OCI-LY7 (cell line): ENCODE results near the gene RIMBP3C. TPM values are rescaled to one million over a fixed set of nuclear protein-coding genes. Genes with fewer than 3 reads are reported as not detected.
"Not testable (repeated sequence)": the region's sequence is repeated elsewhere in the genome, so short reads cannot be mapped to it uniquely, and the experiment has no call there.

Experiments used
- Bru-seq: library from RNA; stranded (reverse); fragments of 400-500 nt; gene quantifications from one replicate; lab custom pipeline; 2021; lab: Mats Ljungman, UMichigan
- BruChase-seq, 2 experiments: library from RNA; stranded (reverse); fragments of 400-500 nt; gene quantifications; one replicate each; lab custom pipeline; 2021; lab: Mats Ljungman, UMichigan
- BruUV-seq: library from RNA; stranded (reverse); fragments of 400-500 nt; replicated peaks from 2 replicates; lab custom pipeline; 2021; lab: Mats Ljungman, UMichigan
- CTCF ChIA-PET: fragments of 300-600 bp; sonication (Branson Sonifier 250); formaldehyde crosslinking; loops from one replicate; lab custom pipeline; 2022; ENCODE audit warnings: antibody characterized with exemption; ENCODE audit not compliant: unreplicated experiment; lab: Charles Lee
- POLR2A ChIA-PET: fragments of 300-600 bp; sonication (Branson Sonifier 250); formaldehyde crosslinking; loops from one replicate; lab custom pipeline; 2022; ENCODE audit warnings: antibody characterized with exemption; lab: Charles Lee
- DNase-seq: peaks from one replicate; pipeline ENCODE4 v3.0.0-alpha.2; 2015; ENCODE audit warnings: low spot score
- H2AFZ ChIP-seq: fragments of 200-600 bp; sonication (generic), shearing (Covaris generic); 2 replicates; pipeline ENCODE4 v1.6.1; 2014; ENCODE audit warnings: mild to moderate bottlenecking, antibody characterized with exemption, low read length, moderate library complexity
- H3K27ac ChIP-seq: fragments of 200-600 bp; sonication (generic); 2 replicates; pipeline ENCODE4 v1.5.1; 2014; ENCODE audit warnings: mixed run types, low read depth, mild to moderate bottlenecking, moderate library complexity, low read length, inconsistent platforms; ENCODE audit not compliant: poor library complexity, severe bottlenecking
- H3K36me3 ChIP-seq: fragments of 200-600 bp; sonication (generic); 2 replicates; pipeline ENCODE4 v1.6.1; 2014; ENCODE audit warnings: mild to moderate bottlenecking, antibody characterized with exemption, low read length, moderate library complexity, mixed read lengths; ENCODE audit not compliant: insufficient read depth
- H3K4me1 ChIP-seq: fragments of 200-600 bp; sonication (generic); 2 replicates; pipeline ENCODE4 v1.5.1; 2014; ENCODE audit warnings: mild to moderate bottlenecking, low read length; ENCODE audit not compliant: insufficient read depth, poor library complexity, severe bottlenecking
- H3K4me2 ChIP-seq: fragments of 200-600 bp; sonication (generic); 2 replicates; pipeline ENCODE4 v1.6.1; 2014; ENCODE audit warnings: mild to moderate bottlenecking, low read length
- H3K4me3 ChIP-seq: fragments of 200-600 bp; sonication (generic); 2 replicates; pipeline ENCODE4 v1.5.1; 2014; ENCODE audit warnings: mild to moderate bottlenecking, low read depth, low read length; ENCODE audit not compliant: poor library complexity, severe bottlenecking
- H3K79me2 ChIP-seq: fragments of 200-600 bp; sonication (generic); 2 replicates; pipeline ENCODE4 v1.6.1; 2016; ENCODE audit warnings: low read depth, mild to moderate bottlenecking, low read length, moderate library complexity, mixed read lengths; ENCODE audit not compliant: insufficient read depth
- H3K9me2 ChIP-seq: fragments of 200-600 bp; sonication (generic); 2 replicates; pipeline ENCODE4 v1.6.1; 2016; ENCODE audit warnings: mild to moderate bottlenecking, low read length, mixed read lengths; ENCODE audit not compliant: insufficient read depth
- H3K9me3 ChIP-seq: fragments of 200-600 bp; sonication (generic); 2 replicates; pipeline ENCODE4 v1.6.1; 2014; ENCODE audit warnings: mild to moderate bottlenecking, mixed run types, low read length, mixed read lengths
- H4K20me1 ChIP-seq: fragments of 200-600 bp; sonication (generic); 2 replicates; pipeline ENCODE4 v1.6.1; 2014; ENCODE audit warnings: mild to moderate bottlenecking, antibody characterized with exemption, low read length, moderate library complexity, mixed read lengths; ENCODE audit not compliant: insufficient read depth
- CTCF ChIP-seq: fragments of 200-600 bp; sonication (generic); conservative IDR thresholded peaks from 2 replicates; pipeline ENCODE4 v1.5.1; 2014; ENCODE audit warnings: mild to moderate bottlenecking, antibody characterized with exemption, low read length, moderate library complexity, mixed read lengths
- EZH2phosphoT487 ChIP-seq: fragments of 200-600 bp; sonication (generic); IDR thresholded peaks from 2 replicates; pipeline ENCODE4 v1.6.1; 2018; ENCODE audit warnings: low read depth, borderline replicate concordance, mild to moderate bottlenecking, mixed run types, antibody characterized with exemption, low read length, moderate library complexity, mixed read lengths
- intact Hi-C: fragments of 100-400 bp; cut with micrococcal nuclease; formaldehyde crosslinking; loops from one replicate; pipeline ENCODE4 v1.10.0; 2022; ENCODE audit not compliant: unreplicated experiment
- long read RNA-seq: library from polyadenylated mRNA; stranded (forward); transcript quantifications from one replicate; pipeline ENCODE4 v2.0.0, GENCODE V29; 2022
- total RNA-seq, 2 experiments: library from RNA; depleted of rRNA in 1 of 2; stranded (reverse); fragments of >200 nt in 1 of 2; shearing (Covaris generic) in 1 of 2; gene quantifications; 2 replicates each; pipeline ENCODE4 v1.2.3, GENCODE V29; 2014 to 2022

The RIMBP3C gene
- total RNA-seq (2014; rRNA removed; shearing (Covaris generic)): 0.15 and 0.69 TPM in 2 replicates
- 1.1 and 2.0 TPM in 2 replicates for total RNA-seq (2022)
- Bru-seq, nascent RNA: not detected
- not detected for BruChase-seq, experiment 1, labeled RNA remaining after a 6-hour chase
- not detected for BruChase-seq, experiment 2, labeled RNA remaining after a 2-hour chase
- long read RNA-seq: 0 reads

GRCh38 chr22:21551361-21551760 lies at the start of gene RIMBP3C:
RIMBP3C (minus strand) TSS chr22:21551461; CDS start chr22:21550976, 485 bp downstream.
- CTCF ChIA-PET, H3K9me3 ChIP-seq, H3K4me3 ChIP-seq, H4K20me1 ChIP-seq, H2AFZ ChIP-seq, H3K27ac ChIP-seq, BruUV-seq, H3K9me2 ChIP-seq, POLR2A ChIA-PET, H3K4me2 ChIP-seq, DNase-seq, H3K36me3 ChIP-seq, intact Hi-C loops, H3K79me2 ChIP-seq, H3K4me1 ChIP-seq: not testable (repeated sequence)

- Histone ChIP-seq H4K20me1 (peaks cover 4% of the 10 kb centered on the region; the same call in 1 of the 2 replicates), H3K9me3 (no peaks in the 10 kb centered on the region), H3K4me1 (peaks cover 8% of the 10 kb centered on the region), H3K4me2 (no peak overlapping the region), H3K4me3 (no peak overlapping the region), H3K9me2 (no peaks in the 10 kb centered on the region), H3K79me2 (peaks cover 95% of the 10 kb centered on the region), H3K27ac (no peak overlapping the region), H3K36me3 (peaks cover 84% of the 10 kb centered on the region), H2AFZ (no peak overlapping the region)
- intact Hi-C loops: no loop called here
- no peak for DNase-seq
- ChIA-PET CTCF (interaction anchor here (0.7 kb wide), 1 partner anchor 10 kb away, joined by 6 read pairs; no protein-coding TSS in a partner anchor), POLR2A (interaction anchor here (0.5 to 1.1 kb wide), 3 partner anchors 12 to 49 kb away, joined by 3 to 7 read pairs (median 4); partner anchors contain the start of gene SDF2L1)
- TF ChIP-seq CTCF: no peak
- no peak for TF ChIP-seq EZH2phosphoT487
- no TSS peak for BruUV-seq
Observed at GRCh38 chr22:21599053-21599893, 48.0 kb upstream of the RIMBP3C start.

- Histone ChIP-seq H3K27ac (no peak overlapping the region), H2AFZ (no peak overlapping the region), H3K79me2 (peaks cover 99% of the 10 kb centered on the region), H3K4me3 (no peak overlapping the region), H3K9me2 (no peaks in the 10 kb centered on the region), H3K4me2 (no peak overlapping the region), H3K9me3 (no peaks in the 10 kb centered on the region), H3K4me1 (no peaks in the 10 kb centered on the region), H4K20me1 (peaks cover 4% of the 10 kb centered on the region; the same call in 1 of the 2 replicates), H3K36me3 (peaks cover 86% of the 10 kb centered on the region)
- no TSS peak for BruUV-seq
- intact Hi-C loops: no loop called here
- no peak for DNase-seq
- ChIA-PET POLR2A (interaction anchor here (1.1 kb wide), 1 partner anchor 11 kb away, joined by 3 read pairs; no protein-coding TSS in a partner anchor), CTCF (no interaction called here)
- TF ChIP-seq EZH2phosphoT487: no peak
Observed at GRCh38 chr22:21598302-21598701, 47.0 kb upstream of the RIMBP3C start.

GRCh38 chr22:21596356-21597135 lies 45.3 kb upstream of the RIMBP3C start:
- BruUV-seq, POLR2A ChIA-PET, intact Hi-C loops, H3K27ac ChIP-seq, H3K4me2 ChIP-seq, H3K9me3 ChIP-seq, CTCF ChIA-PET, H3K4me1 ChIP-seq, DNase-seq, H3K9me2 ChIP-seq, H2AFZ ChIP-seq, H3K4me3 ChIP-seq: not testable (repeated sequence)
- Histone ChIP-seq H3K79me2 (peaks cover 99% of the 10 kb centered on the region), H3K36me3 (peaks cover 87% of the 10 kb centered on the region), H4K20me1 (peaks cover 14% of the 10 kb centered on the region; the same call in 1 of the 2 replicates)
